ENCODE measurements around the gene PRSS22.
A peak's percentile ranks its signal among the peaks of the same experiment; 100 is the strongest.

DNA sequence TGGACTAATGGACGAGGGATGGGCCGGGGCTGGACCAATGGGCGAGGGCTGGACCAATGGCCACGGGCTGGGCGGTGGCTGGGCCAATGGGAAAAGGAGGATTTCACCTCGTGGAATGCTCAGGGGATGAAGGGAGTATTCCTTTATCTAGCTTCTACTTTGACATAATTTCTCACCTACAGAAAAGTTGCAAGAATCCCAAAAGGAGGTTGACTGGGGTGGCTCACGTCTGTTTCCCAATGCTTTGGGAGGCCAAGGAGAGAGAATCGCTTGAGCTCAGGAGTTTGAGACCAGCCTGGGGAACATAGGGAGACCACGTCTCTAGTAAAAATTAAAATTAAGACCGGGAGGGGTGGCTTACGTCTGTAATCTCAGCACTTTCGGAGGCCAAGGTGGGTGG, 48.0 kb upstream of the PRSS22 start:
- TF ChIP-seq CHD4 (IDR thresholded peaks at IDR 0.05) (no peak), ZZZ3 (IDR thresholded peaks at IDR 0.05; ENCODE audit: control insufficient read depth, insufficient read length, low read depth) (no peak), POLR2A (IDR thresholded peaks at IDR 0.05; ENCODE audit: low read depth, low read length) (no peak), MXI1 (IDR thresholded peaks at IDR 0.05; ENCODE audit: low read depth, low read length) (no peak), POU2F2 (IDR thresholded peaks at IDR 0.05; ENCODE audit: borderline replicate concordance, low read depth, low read length) (peak; percentile 42; the same call in 1 of the 3 replicates), POLR2AphosphoS5 (IDR thresholded peaks at IDR 0.05; ENCODE audit: low read length) (no peak), ESRRA (IDR thresholded peaks at IDR 0.05; ENCODE audit: low read length) (no peak), RAD21 (IDR thresholded peaks at IDR 0.05; ENCODE audit: insufficient read depth, low read depth, low read length) (no peak), GATAD2B (conservative IDR thresholded peaks at IDR 0.05; ENCODE audit: low read depth) (no peak), IKZF1 (conservative IDR thresholded peaks at IDR 0.05) (no peak)
- TF ChIP-seq, protein P1, sequence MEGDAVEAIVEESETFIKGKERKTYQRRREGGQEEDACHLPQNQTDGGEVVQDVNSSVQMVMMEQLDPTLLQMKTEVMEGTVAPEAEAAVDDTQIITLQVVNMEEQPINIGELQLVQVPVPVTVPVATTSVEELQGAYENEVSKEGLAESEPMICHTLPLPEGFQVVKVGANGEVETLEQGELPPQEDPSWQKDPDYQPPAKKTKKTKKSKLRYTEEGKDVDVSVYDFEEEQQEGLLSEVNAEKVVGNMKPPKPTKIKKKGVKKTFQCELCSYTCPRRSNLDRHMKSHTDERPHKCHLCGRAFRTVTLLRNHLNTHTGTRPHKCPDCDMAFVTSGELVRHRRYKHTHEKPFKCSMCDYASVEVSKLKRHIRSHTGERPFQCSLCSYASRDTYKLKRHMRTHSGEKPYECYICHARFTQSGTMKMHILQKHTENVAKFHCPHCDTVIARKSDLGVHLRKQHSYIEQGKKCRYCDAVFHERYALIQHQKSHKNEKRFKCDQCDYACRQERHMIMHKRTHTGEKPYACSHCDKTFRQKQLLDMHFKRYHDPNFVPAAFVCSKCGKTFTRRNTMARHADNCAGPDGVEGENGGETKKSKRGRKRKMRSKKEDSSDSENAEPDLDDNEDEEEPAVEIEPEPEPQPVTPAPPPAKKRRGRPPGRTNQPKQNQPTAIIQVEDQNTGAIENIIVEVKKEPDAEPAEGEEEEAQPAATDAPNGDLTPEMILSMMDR (IDR thresholded peaks at IDR 0.05 in 2 of 3, conservative IDR thresholded peaks at IDR 0.05 in 1 of 3; ENCODE audit: control insufficient read depth in 2 of 3, extremely low read depth in 1 of 3, insufficient read depth in 1 of 3, low read depth in 3 of 3, low read length in 3 of 3), result no peak

Measured in GM12878 (cell line).